GM21717 (cell line): ENCODE results near the gene RAD51B.
"Not testable (repeated sequence)": the region's sequence is repeated elsewhere in the genome, so short reads cannot be mapped to it uniquely, and the experiment has no call there.

Experiments
- ATAC-seq: cut with Tn5 transposase; IDR thresholded peaks from one replicate; pipeline ENCODE4 v1.9.1; 2021; ENCODE audit warnings: mild to moderate bottlenecking, moderate library complexity; ENCODE audit not compliant: unreplicated experiment

The RAD51B gene

GRCh38 chr14:68414121-68414520, 594.5 kb downstream of the RAD51B start:
- no peak for ATAC-seq

GRCh38 chr14:68416171-68416570, 596.6 kb downstream of the RAD51B start:
- ATAC-seq, result no peak

GRCh38 chr14:68417009-68417650, 597.6 kb downstream of the RAD51B start:
- no peak for ATAC-seq

GRCh38 chr14:68418174-68419118, 598.9 kb downstream of the RAD51B start:
- no peak for ATAC-seq

- no peak for ATAC-seq
Measured at GRCh38 chr14:68420350-68420749, 600.8 kb downstream of the RAD51B start.

GRCh38 chr14:68421116-68421515, 601.5 kb downstream of the RAD51B start:
- no peak for ATAC-seq

- no peak for ATAC-seq
Measured at GRCh38 chr14:68423686-68424085, 604.1 kb downstream of the RAD51B start.

GRCh38 chr14:68424443-68425172, 605.0 kb downstream of the RAD51B start:
- no peak for ATAC-seq

GRCh38 chr14:68426661-68427549, 607.3 kb downstream of the RAD51B start:
- no peak for ATAC-seq

GRCh38 chr14:68427550-68427890, 607.9 kb downstream of the RAD51B start:
- ATAC-seq, result no peak

GRCh38 chr14:68428900-68429299, 609.3 kb downstream of the RAD51B start:
- ATAC-seq, result not testable (repeated sequence)

GRCh38 chr14:68434173-68434572, 614.6 kb downstream of the RAD51B start:
- not testable (repeated sequence) for ATAC-seq

- not testable (repeated sequence) for ATAC-seq
Measured at GRCh38 chr14:68435631-68436030, 616.1 kb downstream of the RAD51B start.

GRCh38 chr14:68439676-68440075, 620.1 kb downstream of the RAD51B start:
- ATAC-seq, result no peak

- no peak for ATAC-seq
Measured at GRCh38 chr14:68440820-68441219, 621.2 kb downstream of the RAD51B start.

- no peak for ATAC-seq
Measured at GRCh38 chr14:68441542-68441941, 622.0 kb downstream of the RAD51B start.

- no peak for ATAC-seq
Measured at GRCh38 chr14:68442828-68443629, 623.5 kb downstream of the RAD51B start.

GRCh38 chr14:68444449-68445168, 625.0 kb downstream of the RAD51B start:
- no peak for ATAC-seq
